A549 (cell line): ENCODE measurements around the gene EGFL7. TPM values are rescaled to one million over a fixed set of nuclear protein-coding genes. Genes with fewer than 3 reads are reported as not detected.

Experiments
- ATAC-seq, 2 experiments: fragments of 200-7000 bp in 1 of 2; fragments of >200 bp in 1 of 2; cut with Nextera tagmentation in 1 of 2; cut with Tn5 transposase in 1 of 2; 3 replicates each; pipeline versions ENCODE4 v1.8.0 to v1.9.1; 2018 to 2020; ENCODE audit warnings: mild to moderate bottlenecking in 1 of 2, moderate library complexity in 1 of 2
- CTCF ChIA-PET: fragments of 300-600 bp; sonication (Branson Sonifier 250); formaldehyde crosslinking; extraction: SDS; loops from one replicate; lab custom pipeline; 2021; ENCODE audit warnings: antibody characterized with exemption, inconsistent platforms; lab: Yijun Ruan, JAX
- POLR2A ChIA-PET: fragments of 350-600 bp; formaldehyde crosslinking; extraction: SDS; loops from one replicate; lab custom pipeline; 2021; ENCODE audit warnings: antibody characterized with exemption, inconsistent platforms; lab: Yijun Ruan, JAX
- DNase-seq, 2 experiments: peaks; one replicate each; pipeline versions ENCODE4 v3.0.0 to v3.0.0-alpha.2; 2011 to 2016; ENCODE audit warnings: low read depth in 1 of 2, low spot score in 1 of 2
- FAIRE-seq: peaks from 2 replicates; lab custom pipeline; 2011; peaks lifted over from hg19 to GRCh38; lab: Jason Lieb, UNC
- H3K27ac ChIP-seq, 2 experiments: fragments of >200 bp; sonication (Bioruptor Twin); formaldehyde crosslinking; 3 replicates each; pipeline ENCODE4 v1.5.1; 2016 to 2017
- H3K4me1 ChIP-seq: fragments of >200 bp; sonication (Bioruptor Twin); formaldehyde crosslinking; 3 replicates; pipeline ENCODE4 v1.6.1; 2016
- H3K4me2 ChIP-seq: fragments of >200 bp; sonication (Bioruptor Twin); formaldehyde crosslinking; 3 replicates; pipeline ENCODE4 v1.6.1; 2016
- H3K4me3 ChIP-seq: fragments of >200 bp; sonication (Bioruptor Twin); formaldehyde crosslinking; 3 replicates; pipeline ENCODE4 v1.5.1; 2016
- H3K9me3 ChIP-seq: fragments of >200 bp; sonication (Bioruptor Twin); formaldehyde crosslinking; 3 replicates; pipeline ENCODE4 v1.6.1; 2016
- BCL3 ChIP-seq: fragments of >200 bp; sonication (Bioruptor Twin); formaldehyde crosslinking; IDR thresholded peaks from 3 replicates; pipeline ENCODE4 v1.6.1; 2016
- EP300 ChIP-seq, 2 experiments: fragments of >200 bp; sonication (Bioruptor Twin); formaldehyde crosslinking; IDR thresholded peaks; 2 replicates in 1 of 2; 3 replicates in 1 of 2; pipeline ENCODE4 v1.6.1; 2016 to 2017
- HEYL ChIP-seq: fragments of 250-450 bp; sonication (Bioruptor Pico); IDR thresholded peaks from 2 replicates; pipeline ENCODE4 v1.8.0; 2021; ENCODE audit warnings: mild to moderate bottlenecking, moderate library complexity
- HOXA7 ChIP-seq: fragments of 250-450 bp; sonication (Bioruptor Pico); IDR thresholded peaks from 2 replicates; pipeline ENCODE4 v1.5.0; 2020; ENCODE audit warnings: mild to moderate bottlenecking, moderate library complexity
- KDM1A ChIP-seq: fragments of 200-600 bp; sonication (generic); IDR thresholded peaks from 2 replicates; pipeline ENCODE4 v1.6.1; 2016; ENCODE audit warnings: low read depth, mild to moderate bottlenecking
- MAX ChIP-seq: IDR thresholded peaks from 2 replicates; pipeline ENCODE4 v1.6.1; 2012
- NR3C1 ChIP-seq: fragments of >200 bp; sonication (Bioruptor Twin); formaldehyde crosslinking; IDR thresholded peaks from 3 replicates; pipeline ENCODE4 v1.6.1; 2017
- PHF8 ChIP-seq: fragments of 200-600 bp; sonication (generic); IDR thresholded peaks from 2 replicates; pipeline ENCODE4 v1.6.1; 2016; ENCODE audit warnings: low read depth, mild to moderate bottlenecking, antibody characterized with exemption, moderate library complexity, borderline replicate concordance
- RFX5 ChIP-seq: fragments of 450-650 bp; IDR thresholded peaks from 2 replicates; pipeline ENCODE4 v1.7.1; 2014; ENCODE audit warnings: antibody characterized with exemption, mild to moderate bottlenecking, moderate library complexity
- ZFP36 ChIP-seq: fragments of 450-650 bp; IDR thresholded peaks from 2 replicates; pipeline ENCODE4 v1.6.1; 2014; ENCODE audit warnings: borderline replicate concordance; ENCODE audit not compliant: partially characterized antibody
- ZNF302 ChIP-seq: fragments of 250-450 bp; sonication (Bioruptor Pico); IDR thresholded peaks from 2 replicates; pipeline ENCODE4 v1.9.0; 2021; ENCODE audit warnings: inconsistent platforms, mild to moderate bottlenecking, moderate library complexity
- WGBS: methylation state at CpG from one replicate; pipeline ENCODE4 v1.1.6; 2017; ENCODE audit errors: missing lambda C conversion rate; 5-methylcytosine and 5-hydroxymethylcytosine counted together
- polyA plus RNA-seq, 4 experiments: library from polyadenylated mRNA; depleted of rRNA in 3 of 4; stranded (reverse); fragments of >200 nt; fragmentation: RNase III in 1 of 4; extraction: RNeasy Plus Mini Kit Qiagen cat#74134 plus additional on column Dnase treatment in 1 of 4; gene quantifications; 2 replicates in 3 of 4; 3 replicates in 1 of 4; pipeline ENCODE4 v1.2.3, GENCODE V29; 2011 to 2017

Gene EGFL7
- polyA plus RNA-seq, 2 of the 4 experiments (the other 2 are of a cell fraction), result 19.9 to 34.4 TPM

- POLR2A ChIA-PET, result no interaction called here
Measured at GRCh38 chr9:136617746-136618579, 44.8 kb upstream of the EGFL7 start.

GRCh38 chr9:136618580-136619547 lies 43.9 kb upstream of the EGFL7 start:
- Histone ChIP-seq H3K9me3 (no peaks in the 10 kb centered on the region), H3K4me1 (peaks cover 6% of the 10 kb centered on the region; the same call in 2 of the 3 replicates), H3K27ac (no peak overlapping the region), H3K4me2 (no peak overlapping the region), H3K4me3 (no peak overlapping the region)
- TF ChIP-seq ZFP36, result peak; percentile 90
- no peak for TF ChIP-seq PHF8
- ChIA-PET CTCF (interaction anchor here (0.5 to 8.8 kb wide), 6 partner anchors 10 to 131 kb away, joined by 3 to 101 read pairs (median 4); no protein-coding TSS in a partner anchor), POLR2A (no interaction called here)
- no peak for DNase-seq
- no peak for ATAC-seq
- no peak for FAIRE-seq
- 78% methylated on average over 26 of the region's 27 CpGs for WGBS

More at GRCh38 chr9:136617746-136618579, 44.8 kb upstream of the EGFL7 start:
- WGBS, result 68% methylated on average over 20 of the region's 26 CpGs
- no peak for FAIRE-seq
- peak in 1 of 2 experiments; percentile 7; a peak in 3 of 6 replicates for ATAC-seq
- Histone ChIP-seq H3K4me3 (no peak overlapping the region), H3K27ac (no peak overlapping the region), H3K4me1 (no peaks in the 10 kb centered on the region), H3K4me2 (no peak overlapping the region), H3K9me3 (no peaks in the 10 kb centered on the region)
- no peak for TF ChIP-seq MAX
- no peak for TF ChIP-seq HEYL (CRISPR knock-in tag)
- no peak for TF ChIP-seq KDM1A
- no peak for TF ChIP-seq RFX5
- no peak for TF ChIP-seq EP300 (IDR thresholded peaks at IDR 0.05)
- CTCF ChIA-PET, result interaction anchor here (0.5 to 8.8 kb wide), 9 partner anchors 10 to 130 kb away, joined by 3 to 101 read pairs (median 4); no protein-coding TSS in a partner anchor
- DNase-seq, result no peak

- peaks cover 16% of the 10 kb centered on the region for H3K4me1 ChIP-seq
- POLR2A ChIA-PET, result no interaction called here
- H3K4me3 ChIP-seq, result no peak overlapping the region
- peak overlapping the region in 1 of 2 experiments; percentile 42; a peak in 1 of 6 replicates for H3K27ac ChIP-seq
- CTCF ChIA-PET, result interaction anchor here (1.0 to 8.8 kb wide), 4 partner anchors 9 to 132 kb away, joined by 3 to 101 read pairs (median 6); no protein-coding TSS in a partner anchor
- ATAC-seq (no peak), DNase-seq (no peak), FAIRE-seq (no peak)
- TF ChIP-seq HOXA7 (CRISPR knock-in tag) (no peak), BCL3 (no peak)
- no peaks in the 10 kb centered on the region for H3K9me3 ChIP-seq
- WGBS, result 85% methylated on average over 20 of the region's 26 CpGs
- no peak overlapping the region for H3K4me2 ChIP-seq
Measured at GRCh38 chr9:136619742-136620440, 42.8 kb upstream of the EGFL7 start.

GRCh38 chr9:136620441-136621018 lies 42.2 kb upstream of the EGFL7 start:
- H3K9me3 ChIP-seq, result no peaks in the 10 kb centered on the region
- CTCF ChIA-PET, result interaction anchor here (1.0 to 8.8 kb wide), 4 partner anchors 9 to 133 kb away, joined by 3 to 101 read pairs (median 6); no protein-coding TSS in a partner anchor
- FAIRE-seq (no peak), DNase-seq (no peak), ATAC-seq (no peak)
- H3K27ac ChIP-seq, result no peak overlapping the region; a peak in 1 of 6 replicates
- no peak overlapping the region for H3K4me3 ChIP-seq
- no peak overlapping the region for H3K4me2 ChIP-seq
- no peak for TF ChIP-seq ZNF302 (CRISPR knock-in tag)
- TF ChIP-seq NR3C1, result no peak
- TF ChIP-seq, all 56 proteins: peak for 0
- peaks cover 23% of the 10 kb centered on the region for H3K4me1 ChIP-seq
- POLR2A ChIA-PET, result no interaction called here
- WGBS, result 80% methylated on average over 14 of the region's 29 CpGs
